Colonic mucosa (tissue), 4 donors: ENCODE data around the gene PIGP. TPM values are rescaled to one million over a fixed set of nuclear protein-coding genes. Genes with fewer than 3 reads are reported as not detected.
"Not testable (repeated sequence)": the region's sequence is repeated elsewhere in the genome, so short reads cannot be mapped to it uniquely, and the experiment has no call there.

Source experiments
- DNase-seq: peaks from one replicate; pipeline ENCODE4 v3.0.0-alpha.2; 2020
- H3K27ac ChIP-seq: fragments of 200-600 bp; one replicate; pipeline ENCODE4 v1.8.0; 2021
- H3K27me3 ChIP-seq: fragments of 200-600 bp; one replicate; pipeline ENCODE4 v1.8.0; 2021
- H3K36me3 ChIP-seq: fragments of 200-600 bp; one replicate; pipeline ENCODE4 v1.8.0; 2021
- H3K4me1 ChIP-seq: fragments of 200-600 bp; one replicate; pipeline ENCODE4 v1.8.0; 2021; ENCODE audit warnings: mild to moderate bottlenecking
- H3K4me3 ChIP-seq: fragments of 200-600 bp; one replicate; pipeline ENCODE4 v1.8.0; 2021
- H3K9ac ChIP-seq, 2 donors: one replicate each; pipeline ENCODE4 v1.7.0; 2013; ENCODE audit warnings: control low read depth in 2 of 2, low read depth in 2 of 2, low read length in 2 of 2
- H3K9me3 ChIP-seq: fragments of 200-600 bp; one replicate; pipeline ENCODE4 v1.8.0; 2021
- intact Hi-C: fragments of 100-400 bp; cut with DNase I; formaldehyde crosslinking; loops from one replicate; pipeline ENCODE4 v1.14.1; 2022
- total RNA-seq, 2 donors: library from RNA; stranded (reverse); fragmentation: NEBNext Ultra II Directional in 1 of 2; extraction: Animal tissue kit (Norgen Biotek cat#: 25700) in 1 of 2; gene quantifications; one replicate each; pipeline ENCODE4 v1.2.1, GENCODE V29; 2021
- TF ChIP-seq, protein P1 (sequence below): fragments of 200-600 bp; IDR thresholded peaks from one replicate; pipeline ENCODE4 v1.8.0; 2022; ENCODE audit warnings: antibody characterized with exemption, mild to moderate bottlenecking
- donor health status: healthy.
- donor health status: DM: no; HTN: no; CAD: no.
- donor health status: DM: no; HTN: no; CAD: no.

Gene PIGP
- 10 to 100 TPM; 19.8 to 28.8 TPM for total RNA-seq

DNA sequence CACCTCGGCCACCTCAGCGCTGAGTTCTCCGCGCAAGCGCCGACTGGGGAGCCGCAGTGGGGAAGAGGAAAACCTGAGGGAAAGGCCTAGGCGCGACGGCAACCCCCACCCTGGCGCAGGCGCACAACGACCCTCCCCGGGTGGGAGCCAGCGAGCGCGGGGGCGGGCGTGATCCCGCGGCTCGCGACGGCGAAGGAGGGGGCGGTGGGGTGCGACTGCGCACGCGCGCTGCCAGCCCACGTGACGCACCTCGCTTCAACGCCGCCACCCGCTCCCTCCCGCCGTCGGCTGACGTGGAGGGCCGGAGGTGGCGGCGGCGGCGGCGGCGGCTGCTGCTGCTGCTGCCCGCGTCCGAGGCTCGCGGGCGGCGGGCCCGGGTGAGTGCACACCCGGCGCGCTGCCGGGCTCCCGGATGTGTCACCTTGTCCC is at the start of gene PIGP, which contains the start of gene TTC3:
TSS of gene PIGP (minus strand) at position 84 of the 429 bp plus-strand sequence. CDS start 556 bp downstream, outside the sequence.
TSS of gene TTC3 (plus strand) at position 267 of the 429 bp plus-strand sequence. CDS start 14,004 bp downstream, outside the sequence.
- Histone ChIP-seq H3K36me3 (no peaks in the 10 kb centered on the region), H3K9ac (peak within 1 kb of the TSS; percentile 89 to 94), H3K27ac (peak within 1 kb of the TSS; percentile 94), H3K9me3 (no peaks in the 10 kb centered on the region), H3K4me1 (no peaks in the 10 kb centered on the region), H3K27me3 (no peaks in the 10 kb centered on the region), H3K4me3 (peak within 1 kb of the TSS; percentile 85)
- DNase-seq, result peak; percentile 95
- intact Hi-C loops, result no loop called here
- TF ChIP-seq, protein P1, sequence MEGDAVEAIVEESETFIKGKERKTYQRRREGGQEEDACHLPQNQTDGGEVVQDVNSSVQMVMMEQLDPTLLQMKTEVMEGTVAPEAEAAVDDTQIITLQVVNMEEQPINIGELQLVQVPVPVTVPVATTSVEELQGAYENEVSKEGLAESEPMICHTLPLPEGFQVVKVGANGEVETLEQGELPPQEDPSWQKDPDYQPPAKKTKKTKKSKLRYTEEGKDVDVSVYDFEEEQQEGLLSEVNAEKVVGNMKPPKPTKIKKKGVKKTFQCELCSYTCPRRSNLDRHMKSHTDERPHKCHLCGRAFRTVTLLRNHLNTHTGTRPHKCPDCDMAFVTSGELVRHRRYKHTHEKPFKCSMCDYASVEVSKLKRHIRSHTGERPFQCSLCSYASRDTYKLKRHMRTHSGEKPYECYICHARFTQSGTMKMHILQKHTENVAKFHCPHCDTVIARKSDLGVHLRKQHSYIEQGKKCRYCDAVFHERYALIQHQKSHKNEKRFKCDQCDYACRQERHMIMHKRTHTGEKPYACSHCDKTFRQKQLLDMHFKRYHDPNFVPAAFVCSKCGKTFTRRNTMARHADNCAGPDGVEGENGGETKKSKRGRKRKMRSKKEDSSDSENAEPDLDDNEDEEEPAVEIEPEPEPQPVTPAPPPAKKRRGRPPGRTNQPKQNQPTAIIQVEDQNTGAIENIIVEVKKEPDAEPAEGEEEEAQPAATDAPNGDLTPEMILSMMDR, result no peak

DNA sequence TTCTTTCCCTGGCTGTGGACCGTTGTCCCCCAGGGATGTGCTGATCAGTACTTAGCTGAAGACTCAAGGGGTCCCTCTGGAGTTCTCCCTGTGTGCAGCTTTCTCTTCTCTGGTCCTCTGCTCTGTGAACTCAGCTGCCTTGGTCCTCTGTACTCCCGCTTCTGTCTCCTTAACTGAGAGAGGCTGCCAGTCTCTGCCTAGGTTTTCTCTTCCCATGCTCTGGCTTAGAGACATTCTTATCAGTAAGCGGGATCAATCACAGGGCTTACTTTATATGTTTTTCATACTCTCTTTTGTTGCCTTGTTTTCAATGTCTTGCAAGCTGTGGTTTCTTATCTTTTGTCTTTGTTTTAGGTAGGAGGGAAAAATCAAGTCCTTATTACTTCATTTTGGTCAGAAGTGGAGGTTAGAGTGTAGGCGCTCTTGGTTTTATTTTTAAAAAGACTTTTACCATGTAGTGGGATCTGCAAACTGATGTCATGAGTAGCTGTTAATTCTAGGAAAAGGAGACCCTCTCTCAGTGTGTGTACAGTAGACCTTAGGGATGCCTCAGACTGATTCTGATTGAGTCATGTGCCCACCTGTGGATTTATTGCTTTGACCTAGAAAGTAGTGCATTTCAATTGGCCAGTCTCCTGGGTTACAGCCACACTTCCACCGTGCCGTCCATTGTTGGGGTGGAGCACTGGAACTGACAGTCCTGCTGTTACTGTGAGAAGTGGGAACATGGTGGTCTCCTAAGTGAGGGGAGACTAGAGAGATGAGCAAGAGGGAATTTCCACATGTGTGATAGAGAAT is 46.7 kb upstream of the PIGP start:
- DNase-seq, result no peak
- Histone ChIP-seq H3K4me1 (no peaks in the 10 kb centered on the region), H3K4me3 (no peak overlapping the region), H3K27me3 (no peaks in the 10 kb centered on the region), H3K36me3 (no peaks in the 10 kb centered on the region), H3K9me3 (no peaks in the 10 kb centered on the region), H3K27ac (no peak overlapping the region), H3K9ac (no peak overlapping the region)
- TF ChIP-seq, protein P1, result no peak
- intact Hi-C loops, result no loop called here

DNA sequence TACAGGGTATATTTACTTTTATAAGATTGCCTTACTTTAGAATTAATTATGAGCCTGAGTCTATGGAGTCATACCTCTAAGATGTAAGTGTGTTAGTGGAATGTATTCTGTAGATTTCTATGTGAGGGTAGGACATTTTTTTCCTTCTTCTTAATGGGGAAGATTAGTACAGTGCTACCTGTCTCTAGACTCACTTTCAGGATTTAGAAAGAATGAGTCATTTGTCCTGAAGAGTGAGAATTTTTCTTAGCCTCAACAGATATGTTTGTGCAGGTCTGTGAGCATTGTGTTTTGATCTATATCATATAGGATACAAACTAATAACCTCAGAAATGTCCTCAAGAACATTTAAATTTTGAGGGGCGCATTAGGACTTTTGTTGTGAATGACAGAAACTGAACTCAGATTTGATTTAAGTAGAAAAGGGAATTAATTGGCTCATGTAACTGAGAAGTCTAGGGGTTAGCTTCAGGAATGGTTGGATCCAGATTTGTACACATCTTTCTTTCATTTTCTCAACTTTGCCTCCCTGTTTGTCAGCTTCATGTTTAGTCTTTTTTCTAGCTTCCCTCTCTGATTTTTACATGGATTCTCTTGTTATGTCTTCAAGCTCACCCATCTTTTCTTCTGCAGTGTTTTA is 45.4 kb upstream of the PIGP start:
- intact Hi-C loops, result no loop called here
- H3K4me3 ChIP-seq, result no peak overlapping the region
- no peak overlapping the region for H3K9ac ChIP-seq
- H3K9me3 ChIP-seq, result no peaks in the 10 kb centered on the region
- no peak for DNase-seq
- H3K27ac ChIP-seq, result no peak overlapping the region
- no peaks in the 10 kb centered on the region for H3K27me3 ChIP-seq
- no peaks in the 10 kb centered on the region for H3K36me3 ChIP-seq
- H3K4me1 ChIP-seq, result no peaks in the 10 kb centered on the region
- TF ChIP-seq, protein P1, result no peak

DNA sequence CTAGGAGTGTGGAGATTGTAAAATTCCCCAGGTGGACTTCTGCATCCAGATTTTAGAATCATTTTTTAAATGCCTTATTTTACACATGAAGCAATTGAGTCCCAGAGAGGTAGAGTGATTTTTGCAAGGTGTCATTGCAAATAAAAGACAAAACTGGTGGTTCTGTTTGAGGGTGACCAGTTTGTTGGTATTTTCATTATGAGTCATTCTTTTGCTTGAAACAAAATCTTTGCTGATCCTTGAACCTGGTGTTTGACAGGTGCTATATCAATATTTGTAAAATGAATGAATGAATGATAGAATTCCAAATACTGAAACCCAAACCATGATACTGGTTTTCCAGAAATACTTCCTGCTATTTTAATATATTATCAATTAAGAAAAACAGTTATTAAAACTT is 44.3 kb upstream of the PIGP start:
- Histone ChIP-seq H3K9ac (no peak overlapping the region), H3K9me3 (no peaks in the 10 kb centered on the region), H3K36me3 (no peaks in the 10 kb centered on the region), H3K27ac (no peak overlapping the region), H3K4me3 (no peak overlapping the region), H3K4me1 (no peaks in the 10 kb centered on the region), H3K27me3 (no peaks in the 10 kb centered on the region)
- no peak for DNase-seq
- intact Hi-C loops, result no loop called here
- TF ChIP-seq, protein P1, result no peak

DNA sequence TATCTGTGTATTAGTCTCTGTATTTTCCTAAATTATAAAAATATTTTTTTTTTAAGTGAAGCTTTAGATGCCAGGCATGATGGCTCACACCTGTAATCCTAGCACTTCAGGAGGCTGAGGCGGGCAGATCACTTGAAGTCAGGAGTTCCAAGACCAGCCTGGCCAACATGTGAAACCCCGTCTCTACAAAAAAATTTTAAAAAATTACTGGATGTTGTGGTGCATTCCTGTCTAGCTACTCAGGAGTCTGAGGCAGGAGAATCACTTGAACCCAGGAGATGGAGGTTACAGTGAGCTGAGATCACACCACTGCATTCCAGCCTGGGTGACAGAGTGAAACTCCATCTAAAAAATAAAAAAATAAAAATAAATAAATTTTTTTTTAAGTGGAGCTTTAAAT is 43.6 kb upstream of the PIGP start:
- intact Hi-C loops, H3K4me3 ChIP-seq: not testable (repeated sequence)

DNA sequence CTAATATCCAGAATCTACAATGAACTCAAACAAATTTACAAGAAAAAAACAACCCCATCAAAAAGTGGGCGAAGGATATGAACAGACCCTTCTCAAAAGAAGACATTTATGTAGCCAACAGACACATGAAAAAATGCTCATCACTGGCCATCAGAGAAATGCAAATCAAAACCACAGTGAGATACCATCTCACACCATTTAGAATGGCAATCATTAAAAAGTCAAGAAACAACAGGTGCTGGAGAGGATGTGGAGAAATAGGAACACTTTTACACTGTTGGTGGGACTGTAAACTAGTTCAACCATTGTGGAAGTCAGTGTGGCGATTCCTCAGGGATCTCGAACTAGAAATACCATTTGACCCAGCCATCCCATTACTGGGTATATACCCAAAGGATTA is 41.4 kb upstream of the PIGP start:
- H3K4me1 ChIP-seq, H3K36me3 ChIP-seq, H3K27ac ChIP-seq, H3K9me3 ChIP-seq, H3K4me3 ChIP-seq, intact Hi-C loops, H3K9ac ChIP-seq, DNase-seq, H3K27me3 ChIP-seq: not testable (repeated sequence)

More for the DNA sequence above, 43.6 kb upstream of the PIGP start:
- H3K36me3 ChIP-seq, H3K4me1 ChIP-seq, H3K27me3 ChIP-seq, H3K9me3 ChIP-seq, DNase-seq, H3K27ac ChIP-seq, H3K9ac ChIP-seq: not testable (repeated sequence)

DNA sequence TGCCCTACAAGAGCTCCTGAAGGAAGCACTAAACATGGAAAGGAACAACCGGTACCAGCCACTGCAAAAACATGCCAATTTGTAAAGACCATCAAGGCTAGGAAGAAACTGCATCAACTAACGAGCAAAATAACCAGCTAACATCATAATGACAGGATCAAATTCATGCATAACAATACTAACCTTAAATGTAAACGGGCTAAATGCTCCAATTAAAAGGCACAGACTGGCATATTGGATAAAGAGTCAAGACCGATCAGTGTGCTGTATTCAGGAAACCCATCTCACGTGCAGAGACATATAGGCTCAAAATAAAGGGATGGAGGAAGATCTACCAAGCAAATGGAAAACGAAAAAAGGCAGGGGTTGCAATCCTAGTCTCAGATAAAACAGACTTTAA is 38.2 kb upstream of the PIGP start:
- H3K9me3 ChIP-seq, H3K4me3 ChIP-seq, H3K27me3 ChIP-seq, H3K9ac ChIP-seq, DNase-seq, H3K4me1 ChIP-seq, H3K27ac ChIP-seq, intact Hi-C loops, H3K36me3 ChIP-seq: not testable (repeated sequence)
